Measurements from ENCODE around the gene FOXO6. TPM values are rescaled to one million over a fixed set of nuclear protein-coding genes. Genes with fewer than 3 reads are reported as not detected.
A peak's percentile ranks its signal among the peaks of the same experiment; 100 is the strongest.

FOXO6 gene
- total and polyA plus RNA-seq, 9 of the 15 experiments (the other 6 are each of a cell fraction or from before 2014, with no cell fraction given), result 0.04 to 0.31 (median 0.12) TPM; not detected in 5

- peak; percentile 38; the same call in 1 of the 2 replicates for TF ChIP-seq USF1 (CRISPR knock-in tag; IDR thresholded peaks at IDR 0.05)
- 0 out of 2 replicates have a peak, but pooled peaks have one; percentile 14 for TF ChIP-seq JUND (IDR thresholded peaks at IDR 0.05; ENCODE audit: borderline replicate concordance, low read depth, low read length)
- peak; percentile 14; the same call in 2 of the 3 replicates for TF ChIP-seq JUND (tag; IDR thresholded peaks at IDR 0.05; ENCODE audit: borderline replicate concordance, low read depth, low read length)
- no peak for TF ChIP-seq FOXM1 (IDR thresholded peaks at IDR 0.05; ENCODE audit: low read depth)
- no peak for TF ChIP-seq FOXM1 (CRISPR knock-in tag; IDR thresholded peaks at IDR 0.05; ENCODE audit: low read depth)
- TF ChIP-seq RCOR1 (IDR thresholded peaks at IDR 0.05; ENCODE audit: borderline replicate concordance in 1 of 2, low read depth in 2 of 2, low read length in 2 of 2), result peak in 1 of 2 experiments; percentile 85; a peak in 2 of 4 replicates
- TF ChIP-seq ZNF766 (CRISPR knock-in tag; conservative IDR thresholded peaks at IDR 0.05), result 0 out of 2 replicates have a peak, but pooled peaks have one; percentile 10
- TF ChIP-seq SOX6 (IDR thresholded peaks at IDR 0.05), result peak; percentile 53; the same call in 1 of the 2 replicates
- TF ChIP-seq, protein P1, sequence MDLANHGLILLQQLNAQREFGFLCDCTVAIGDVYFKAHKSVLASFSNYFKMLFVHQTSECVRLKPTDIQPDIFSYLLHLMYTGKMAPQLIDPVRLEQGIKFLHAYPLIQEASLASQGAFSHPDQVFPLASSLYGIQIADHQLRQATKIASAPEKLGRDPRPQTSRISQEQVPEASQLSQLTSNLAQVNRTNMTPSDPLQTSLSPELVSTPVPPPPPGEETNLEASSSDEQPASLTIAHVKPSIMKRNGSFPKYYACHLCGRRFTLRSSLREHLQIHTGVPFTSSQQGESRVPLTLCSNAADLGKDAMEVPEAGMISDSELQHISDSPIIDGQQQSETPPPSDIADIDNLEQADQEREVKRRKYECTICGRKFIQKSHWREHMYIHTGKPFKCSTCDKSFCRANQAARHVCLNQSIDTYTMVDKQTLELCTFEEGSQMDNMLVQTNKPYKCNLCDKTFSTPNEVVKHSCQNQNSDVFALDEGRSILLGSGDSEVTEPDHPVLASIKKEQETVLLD (IDR thresholded peaks at IDR 0.05), result no peak
- TF ChIP-seq BACH1 (tag; IDR thresholded peaks at IDR 0.05), result no peak
- TF ChIP-seq L3MBTL2 (IDR thresholded peaks at IDR 0.05), result peak; percentile 60
- TF ChIP-seq SIRT6 (IDR thresholded peaks at IDR 0.05; ENCODE audit: low read depth, low read length), result no peak
- no peak for TF ChIP-seq ZNF668 (CRISPR knock-in tag; IDR thresholded peaks at IDR 0.05)
- no peak for TF ChIP-seq NR4A1 (CRISPR knock-in tag; IDR thresholded peaks at IDR 0.05)
- TF ChIP-seq NR4A1 (tag; IDR thresholded peaks at IDR 0.05), result 0 out of 2 replicates have a peak, but pooled peaks have one; percentile 25
Measured at GRCh38 chr1:41360074-41360785, 1.0 kb upstream of the FOXO6 start (continued).

Measured in K562 (cell line).